IMR-90 (cell line): ENCODE results near the gene UBE2O. TPM values are rescaled to one million over a fixed set of nuclear protein-coding genes. Genes with fewer than 3 reads are reported as not detected.
A peak's percentile ranks its signal among the peaks of the same experiment; 100 is the strongest.

ENCODE experiments used
- ATAC-seq: fragments of 200-7000 bp; cut with Tn5 transposase; 2 replicates; pipeline ENCODE4 v1.9.1; 2020; ENCODE audit warnings: low read depth, mild to moderate bottlenecking, moderate library complexity
- BruUV-seq: library from RNA; stranded (reverse); fragments of 400-500 nt; replicated peaks from 2 replicates; lab custom pipeline; 2021; lab: Mats Ljungman, UMichigan
- CTCF ChIA-PET: fragments of 300-600 bp; formaldehyde crosslinking; extraction: SDS; loops from one replicate; lab custom pipeline; 2021; ENCODE audit warnings: antibody characterized with exemption; lab: Yijun Ruan, JAX
- POLR2A ChIA-PET: fragments of 300-600 bp; sonication (Branson Sonifier 250); formaldehyde crosslinking; loops from one replicate; lab custom pipeline; 2022; ENCODE audit warnings: antibody characterized with exemption; ENCODE audit not compliant: unreplicated experiment; lab: Charles Lee
- DNase-seq: peaks from one replicate; pipeline ENCODE4 v3.0.0; 2013
- H2AFZ ChIP-seq: replicated peaks from 2 replicates; pipeline ENCODE3; 2013; ENCODE audit warnings: low read length, mild to moderate bottlenecking; ENCODE audit not compliant: poor library complexity
- H2AK5ac ChIP-seq: 2 replicates; pipeline ENCODE4 v1.6.1; 2013; ENCODE audit warnings: low read depth, low read length, inconsistent platforms
- H2AK9ac ChIP-seq: replicated peaks from 2 replicates; pipeline ENCODE3; 2013; ENCODE audit warnings: mild to moderate bottlenecking, low read depth, low read length, moderate library complexity; ENCODE audit not compliant: poor library complexity
- H2BK120ac ChIP-seq: 2 replicates; pipeline ENCODE4 v1.6.1; 2013; ENCODE audit warnings: low read depth, low read length, inconsistent platforms
- H2BK15ac ChIP-seq: 3 replicates; pipeline ENCODE4 v1.6.1; 2013; ENCODE audit warnings: low read depth, low read length, inconsistent platforms
- H2BK20ac ChIP-seq: 2 replicates; pipeline ENCODE4 v1.6.1; 2013; ENCODE audit warnings: low read depth, mild to moderate bottlenecking, inconsistent platforms, low read length, moderate library complexity
- H2BK5ac ChIP-seq: 2 replicates; pipeline ENCODE4 v1.6.1; 2013; ENCODE audit warnings: mild to moderate bottlenecking, low read depth, low read length, inconsistent platforms; ENCODE audit not compliant: poor library complexity, severe bottlenecking
- H3K14ac ChIP-seq: replicated peaks from 2 replicates; pipeline ENCODE4 v1.6.1; 2013; ENCODE audit warnings: low read depth, low read length, inconsistent platforms
- H3K18ac ChIP-seq: 2 replicates; pipeline ENCODE4 v1.6.1; 2013; ENCODE audit warnings: low read depth, low read length, control low read depth
- H3K23ac ChIP-seq: 2 replicates; pipeline ENCODE4 v1.6.1; 2013; ENCODE audit warnings: low read depth, low read length, inconsistent platforms
- H3K27ac ChIP-seq: 2 replicates; pipeline ENCODE4 v1.5.1; 2013; ENCODE audit warnings: mild to moderate bottlenecking, control low read depth, low read length; ENCODE audit not compliant: insufficient read depth
- H3K27me3 ChIP-seq: 2 replicates; pipeline ENCODE4 v1.6.1; 2013; ENCODE audit warnings: low read length; ENCODE audit not compliant: control insufficient read depth, insufficient read depth
- H3K36me3 ChIP-seq: 2 replicates; pipeline ENCODE4 v1.6.1; 2013; ENCODE audit warnings: low read length, mixed read lengths; ENCODE audit not compliant: control insufficient read depth, insufficient read depth
- H3K4ac ChIP-seq: 2 replicates; pipeline ENCODE4 v1.6.1; 2013; ENCODE audit warnings: low read depth, low read length, inconsistent platforms
- H3K4me1 ChIP-seq: 2 replicates; pipeline ENCODE4 v1.6.1; 2013; ENCODE audit warnings: low read length, mixed read lengths; ENCODE audit not compliant: control insufficient read depth, insufficient read depth
- H3K4me2 ChIP-seq: 2 replicates; pipeline ENCODE4 v1.6.1; 2013; ENCODE audit warnings: low read depth, mild to moderate bottlenecking, control low read depth, low read length, moderate library complexity
- H3K4me3 ChIP-seq: 2 replicates; pipeline ENCODE4 v1.5.1; 2013; ENCODE audit warnings: low read depth, mild to moderate bottlenecking, control low read depth, low read length, moderate library complexity; ENCODE audit not compliant: insufficient read depth
- H3K56ac ChIP-seq: 2 replicates; pipeline ENCODE4 v1.6.1; 2013; ENCODE audit warnings: low read length, inconsistent platforms; ENCODE audit not compliant: insufficient read depth; ENCODE audit errors: extremely low read depth
- H3K79me1 ChIP-seq, 2 experiments: 2 replicates each; pipeline ENCODE4 v1.6.1; 2013; ENCODE audit warnings: low read length in 2 of 2, inconsistent platforms in 1 of 2, low read depth in 1 of 2
- H3K9ac ChIP-seq: 2 replicates; pipeline ENCODE4 v1.6.1; 2013; ENCODE audit warnings: low read depth, low read length, control low read depth
- H3K9me1 ChIP-seq: 2 replicates; pipeline ENCODE4 v1.6.1; 2013; ENCODE audit warnings: low read length, inconsistent platforms; ENCODE audit not compliant: insufficient read depth
- H3K9me3 ChIP-seq: 2 replicates; pipeline ENCODE4 v1.6.1; 2013; ENCODE audit warnings: low read length; ENCODE audit not compliant: control insufficient read depth, insufficient read depth
- H4K20me1 ChIP-seq: 2 replicates; pipeline ENCODE4 v1.6.1; 2013; ENCODE audit warnings: low read length, inconsistent platforms; ENCODE audit not compliant: insufficient read depth
- H4K5ac ChIP-seq: 2 replicates; pipeline ENCODE4 v1.6.1; 2013; ENCODE audit warnings: mild to moderate bottlenecking, low read depth, low read length, control low read depth
- H4K8ac ChIP-seq, 2 experiments: 2 replicates each; pipeline ENCODE4 v1.6.1; 2013; ENCODE audit warnings: low read depth in 2 of 2, low read length in 2 of 2, control low read depth in 1 of 2, inconsistent platforms in 1 of 2
- H4K91ac ChIP-seq: 2 replicates; pipeline ENCODE4 v1.6.1; 2013; ENCODE audit warnings: low read depth, low read length, inconsistent platforms; ENCODE audit not compliant: insufficient read depth
- CTCF ChIP-seq: conservative IDR thresholded peaks from 2 replicates; pipeline ENCODE4 v1.5.1; 2012; ENCODE audit warnings: mild to moderate bottlenecking, low read depth, low read length, improper control_type of control experiment
- ELK1 ChIP-seq: fragments of 150-350 bp; IDR thresholded peaks from 2 replicates; pipeline ENCODE4 v1.6.1; 2016; ENCODE audit warnings: low read depth, mild to moderate bottlenecking, low read length, moderate library complexity, borderline replicate concordance
- RAD21 ChIP-seq: IDR thresholded peaks from 2 replicates; pipeline ENCODE4 v1.6.1; 2012; ENCODE audit warnings: low read length, improper control_type of control experiment
- SMC3 ChIP-seq: fragments of 150-350 bp; IDR thresholded peaks from 2 replicates; pipeline ENCODE4 v1.6.1; 2016; ENCODE audit warnings: low read depth, mild to moderate bottlenecking, antibody characterized with exemption, low read length, moderate library complexity
- WGBS, 2 experiments: methylation state at CpG; one replicate each; pipeline versions ENCODE4 v1.1.5 to v1.1.7; 2013; ENCODE audit warnings: missing lambda C conversion rate in 2 of 2; ENCODE audit not compliant: insufficient read length in 1 of 2; ENCODE audit errors: extremely low coverage in 2 of 2; 5-methylcytosine and 5-hydroxymethylcytosine counted together
- dilution Hi-C: fragments of 300-500 bp; cut with HindIII; formaldehyde crosslinking; loops from one replicate; pipeline ENCODE4 v1.14.3; 2018; ENCODE audit warnings: low sequenced_read_pairs; ENCODE audit not compliant: unreplicated experiment
- in situ Hi-C: fragments of 300-500 bp; cut with MboI; formaldehyde crosslinking; loops from 3 replicates; pipeline ENCODE4 v1.14.3; 2019; ENCODE audit warnings: low sequenced_read_pairs, inconsistent platforms, mixed read lengths
- intact Hi-C: fragments of 100-400 bp; cut with micrococcal nuclease; formaldehyde crosslinking; loops from 2 replicates; pipeline ENCODE4 v1.10.0; 2022
- polyA plus RNA-seq, 3 experiments: library from polyadenylated mRNA; depleted of rRNA; stranded (reverse); fragments of >200 nt; gene quantifications; 2 replicates each; pipeline ENCODE4 v1.2.3, GENCODE V29; 2012; ENCODE audit warnings: low replicate concordance in 1 of 3
- total RNA-seq: library from RNA; depleted of rRNA; stranded (reverse); fragments of >200 nt; gene quantifications from 2 replicates; pipeline ENCODE4 v1.2.3, GENCODE V29; 2012

UBE2O gene
- total and polyA plus RNA-seq, 2 of the 4 experiments (the other 2 are of a cell fraction) = 17.6 TPM

- POLR2A ChIA-PET = no interaction called here
- Histone ChIP-seq H3K79me1 (no peaks in the 10 kb centered on the region), H2BK20ac (no peak overlapping the region), H3K23ac (no peak overlapping the region), H4K20me1 (no peaks in the 10 kb centered on the region), H3K4me1 (no peaks in the 10 kb centered on the region), H4K91ac (no peak overlapping the region), H3K9me3 (no peaks in the 10 kb centered on the region), H3K36me3 (no peaks in the 10 kb centered on the region; the same call in 1 of the 2 replicates), H3K4me3 (no peak overlapping the region), H2BK5ac (no peak overlapping the region), H3K14ac (no peak overlapping the region), H2AK5ac (no peak overlapping the region), H3K56ac (no peak overlapping the region), H3K9me1 (peaks cover 2% of the 10 kb centered on the region; the same call in 1 of the 2 replicates), H3K4ac (no peak overlapping the region), H4K8ac (no peak overlapping the region), H2BK120ac (no peak overlapping the region), H3K4me2 (no peak overlapping the region), H3K27me3 (no peaks in the 10 kb centered on the region), H4K5ac (no peak overlapping the region), H2BK15ac (no peak overlapping the region), H3K27ac (no peak overlapping the region), H3K18ac (no peak overlapping the region), H3K9ac (no peak overlapping the region), H2AK9ac (no peak overlapping the region), H2AFZ (no peak overlapping the region)
- ATAC-seq (peak; percentile 68), DNase-seq (no peak)
- 74% methylated on average over 9 of the region's 18 CpGs; no CpG with 5 or more reads in 1 of the 2 experiments for WGBS, 2 experiments
- CTCF ChIA-PET = no interaction called here
- intact Hi-C loops = no loop called here
- TF ChIP-seq CTCF = peak; percentile 35; the same call in 1 of the 2 replicates
- TF ChIP-seq RAD21 = peak; percentile 43
- no peak for TF ChIP-seq ELK1
- TF ChIP-seq SMC3 = peak; percentile 44
- in situ Hi-C loops = no loop called here
- dilution Hi-C loops = no loop called here
- no TSS peak for BruUV-seq
Measured at GRCh38 chr17:76473541-76473985, 20.6 kb upstream of the UBE2O start.
